CD4-positive, alpha-beta T cell treated with Interleukin-1 beta for 1 hour (primary cell): ENCODE results near the gene IQCF6.
"Not testable (repeated sequence)": the region's sequence is repeated elsewhere in the genome, so short reads cannot be mapped to it uniquely, and the experiment has no call there.

Experiments used
- DNase-seq, 2 donors: peaks; one replicate each; pipeline ENCODE4 v3.0.0-alpha.2; 2020 to 2022

IQCF6 gene

GRCh38 chr3:51779137-51779536 is at the start of gene IQCF6:
IQCF6 (minus strand) TSS chr3:51779237; CDS start chr3:51779224, 13 bp downstream.
- no peak for DNase-seq

DNA sequence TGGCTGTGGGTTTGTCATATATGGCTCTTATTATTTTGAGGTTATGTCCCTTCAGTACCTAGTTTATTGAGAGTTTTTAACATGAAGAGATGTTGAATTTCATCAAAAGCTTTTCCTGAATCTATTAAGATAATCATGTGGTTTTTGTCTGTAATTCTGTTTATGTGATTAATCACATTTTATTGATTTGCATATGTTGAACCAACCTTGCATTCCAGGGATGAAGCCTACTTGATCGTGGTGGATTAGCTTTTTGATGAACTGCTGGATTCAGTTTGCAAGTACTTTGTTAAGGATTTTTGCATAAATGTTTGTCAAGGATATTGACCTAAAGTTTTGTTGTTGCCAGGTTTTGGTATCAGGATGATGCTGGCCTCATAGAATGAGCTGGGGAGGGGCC is 49.3 kb upstream of the IQCF6 start:
- no peak for DNase-seq

DNA sequence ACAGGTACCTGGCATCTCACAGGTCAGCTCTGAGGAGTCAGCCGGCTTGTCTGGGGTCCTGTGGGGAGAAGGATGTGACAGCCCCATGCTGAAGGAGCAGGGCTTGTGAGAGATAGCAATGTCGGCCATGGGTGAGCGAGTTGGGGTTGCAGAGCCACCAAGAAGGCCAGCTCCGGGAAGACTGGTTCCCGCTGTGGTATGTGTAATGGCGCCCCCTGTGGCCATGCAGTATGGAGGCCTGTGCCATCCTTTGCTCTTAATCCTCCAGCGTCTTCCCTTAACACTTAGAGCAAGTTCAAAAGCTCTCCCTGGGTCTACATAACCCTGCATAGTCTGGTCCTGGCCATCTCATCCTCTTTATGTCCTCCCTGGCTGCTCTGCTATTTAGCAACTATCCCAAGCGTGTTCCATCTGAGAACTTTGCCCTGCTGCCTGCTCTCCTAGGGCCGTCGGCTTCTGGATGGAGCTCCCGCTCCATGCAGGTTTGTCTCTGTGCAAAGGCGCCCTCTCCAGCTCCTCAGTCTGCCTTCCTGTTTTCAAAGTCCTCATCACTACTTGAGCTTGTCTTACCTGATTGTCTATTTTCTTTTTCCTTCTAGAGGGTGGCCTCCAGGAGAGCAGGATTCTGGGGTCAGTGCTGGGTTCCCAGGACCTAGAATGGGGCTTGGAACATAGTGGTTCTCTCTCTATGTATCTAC is 40.8 kb upstream of the IQCF6 start:
- no peak for DNase-seq

- DNase-seq = no peak
These were observed 40.1 kb upstream of the IQCF6 start for GRCh38 chr3:51819151-51819550.

- no peak for DNase-seq
These were observed 38.3 kb upstream of the IQCF6 start for GRCh38 chr3:51817375-51817774.

- no peak for DNase-seq
These were observed 37.7 kb upstream of the IQCF6 start for GRCh38 chr3:51816723-51817122.

GRCh38 chr3:51815614-51816013 is 36.6 kb upstream of the IQCF6 start:
- no peak for DNase-seq

DNA sequence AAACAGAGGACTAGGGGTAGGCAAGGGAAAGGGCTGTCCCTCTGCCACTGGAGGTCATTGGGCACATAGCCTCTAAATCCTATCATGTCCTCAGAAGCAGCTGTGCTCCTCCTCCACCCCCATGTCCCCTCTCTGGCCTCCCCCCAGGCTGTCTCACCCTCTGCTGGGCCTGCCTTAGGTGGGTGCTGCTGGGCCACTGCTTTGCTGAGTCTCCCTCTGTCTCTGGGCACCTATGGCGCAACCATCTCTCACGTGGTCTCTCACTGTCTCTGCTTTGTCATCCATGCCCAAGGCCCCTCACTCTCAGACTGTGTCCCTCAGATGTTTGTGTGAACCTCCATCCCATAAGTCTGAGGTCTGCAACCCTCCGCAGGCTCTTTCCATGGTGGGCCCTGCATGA is 35.0 kb upstream of the IQCF6 start:
- DNase-seq = no peak

DNA sequence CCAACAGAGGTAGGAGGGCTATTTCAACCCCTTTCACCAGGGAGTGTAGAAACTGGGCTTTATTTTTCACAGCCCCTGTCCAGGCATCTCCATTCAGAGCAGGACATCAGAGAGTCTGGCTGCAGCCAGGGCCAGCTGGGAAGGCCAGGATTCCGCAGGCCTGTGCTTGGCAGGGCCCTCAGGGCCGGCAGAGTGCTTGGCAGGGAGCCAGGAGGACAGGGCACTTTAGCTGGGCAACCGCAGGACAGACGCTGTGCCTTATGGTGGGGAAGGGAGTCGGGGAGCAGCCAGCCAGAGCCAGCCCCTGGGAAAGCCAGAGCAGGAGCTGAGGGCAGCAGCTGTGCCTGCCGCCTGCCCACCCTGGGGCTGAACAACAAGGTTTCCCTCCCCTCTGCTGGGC is 34.5 kb upstream of the IQCF6 start:
- no peak for DNase-seq

GRCh38 chr3:51808934-51809333 is 29.9 kb upstream of the IQCF6 start:
- no peak for DNase-seq

- DNase-seq = no peak
These were observed 23.2 kb upstream of the IQCF6 start for GRCh38 chr3:51802106-51802703.

DNA sequence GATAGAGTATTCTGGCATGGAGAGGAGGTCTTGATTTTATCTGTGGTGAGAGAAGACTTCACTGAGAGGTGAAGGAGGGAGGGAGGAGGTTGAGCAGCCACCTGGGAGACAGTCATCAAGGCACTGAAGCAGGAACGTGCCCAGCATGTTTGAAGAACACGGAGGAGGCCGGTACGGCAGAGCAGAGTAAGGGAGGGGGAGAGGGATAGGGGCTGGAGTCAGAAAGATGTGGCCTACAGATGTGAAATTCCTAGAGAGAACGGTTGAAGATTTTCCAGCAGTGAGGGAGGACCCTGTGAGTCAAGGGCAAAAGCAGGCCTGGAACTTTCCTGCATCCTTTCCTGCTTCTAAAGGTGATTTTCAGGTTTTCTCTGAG is 21.7 kb upstream of the IQCF6 start:
- DNase-seq = no peak

DNA sequence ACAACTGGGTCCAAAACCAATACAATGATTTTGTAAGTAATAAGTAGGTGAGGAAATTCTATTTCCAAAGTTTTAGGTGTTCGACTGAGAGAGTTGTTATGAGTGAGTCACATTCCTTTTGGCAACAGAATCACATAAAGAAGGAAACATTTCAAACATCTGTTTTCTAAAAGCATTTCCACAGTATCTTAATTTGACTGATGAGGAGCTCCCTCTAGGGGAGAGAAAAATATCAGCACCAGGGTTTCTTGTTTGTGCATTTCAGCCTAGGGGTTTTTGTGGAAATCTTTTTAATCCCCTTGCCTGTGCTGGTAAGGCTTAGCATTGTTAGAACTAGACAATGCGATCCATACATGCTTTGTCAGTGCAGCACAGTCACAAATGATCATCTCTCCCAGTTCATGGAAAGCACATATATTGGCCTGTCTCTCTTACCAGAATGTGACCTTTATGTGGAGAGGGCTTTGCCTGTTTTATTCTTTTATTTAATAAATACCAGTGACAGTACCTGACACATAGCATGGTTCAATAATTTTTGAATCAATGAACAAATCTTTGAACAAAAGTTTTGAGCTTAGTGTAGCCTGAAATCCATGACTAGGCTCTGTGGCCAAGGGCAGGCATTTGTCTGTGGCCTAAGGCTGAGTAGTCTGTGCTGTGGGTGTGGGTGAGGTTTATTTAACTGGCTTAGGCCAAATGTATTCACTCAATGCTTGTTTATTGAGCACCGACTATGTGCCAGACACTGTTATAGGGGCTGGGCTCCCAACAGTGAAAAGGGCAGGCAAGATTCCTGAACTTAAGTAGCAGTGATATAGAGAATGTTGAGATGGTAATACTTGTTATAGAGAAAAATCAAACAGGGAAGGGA is 21.1 kb upstream of the IQCF6 start:
- peak in 1 of 2 donors; percentile 62 for DNase-seq

- DNase-seq = no peak
These were observed 19.4 kb upstream of the IQCF6 start for GRCh38 chr3:51798411-51798963.

DNA sequence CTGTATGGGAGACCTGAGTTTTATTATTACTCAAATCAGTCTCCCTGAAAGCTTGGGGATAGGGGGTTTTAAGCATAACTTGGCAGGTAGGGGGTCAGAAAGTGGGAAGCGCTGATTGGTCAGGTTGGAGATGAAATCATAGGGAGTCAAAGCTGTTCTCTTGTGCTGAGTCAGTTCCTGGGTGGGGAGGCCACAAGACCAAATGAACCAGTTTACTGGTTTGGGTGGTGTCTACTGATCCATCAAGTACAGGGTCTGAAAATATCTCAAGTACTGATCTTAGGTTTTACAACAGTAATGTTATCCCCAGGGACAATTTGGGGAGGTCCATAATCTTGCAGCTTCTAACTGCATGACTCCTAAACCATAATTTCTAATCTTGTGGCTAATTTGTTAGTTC is 17.8 kb upstream of the IQCF6 start:
- DNase-seq = no peak

DNA sequence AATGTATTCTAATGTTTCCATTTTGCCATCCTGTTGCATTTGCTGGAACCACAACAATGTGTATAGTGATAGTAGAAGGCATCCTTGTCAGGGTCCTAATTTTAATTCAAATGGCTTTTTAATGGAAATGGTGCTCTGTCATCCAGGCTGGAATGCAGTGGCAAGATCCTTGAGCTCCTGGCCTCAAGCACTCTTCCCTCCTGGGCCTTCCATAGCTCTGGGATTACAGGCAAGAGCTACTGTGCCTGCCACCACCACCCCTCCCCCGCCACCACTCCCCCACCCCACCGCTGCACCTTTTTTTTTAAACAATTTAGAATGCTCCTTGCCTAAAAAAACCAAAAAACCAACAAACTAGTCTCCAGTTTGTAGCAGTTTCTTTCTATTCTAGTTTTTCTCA is 15.2 kb upstream of the IQCF6 start:
- no peak for DNase-seq

DNA sequence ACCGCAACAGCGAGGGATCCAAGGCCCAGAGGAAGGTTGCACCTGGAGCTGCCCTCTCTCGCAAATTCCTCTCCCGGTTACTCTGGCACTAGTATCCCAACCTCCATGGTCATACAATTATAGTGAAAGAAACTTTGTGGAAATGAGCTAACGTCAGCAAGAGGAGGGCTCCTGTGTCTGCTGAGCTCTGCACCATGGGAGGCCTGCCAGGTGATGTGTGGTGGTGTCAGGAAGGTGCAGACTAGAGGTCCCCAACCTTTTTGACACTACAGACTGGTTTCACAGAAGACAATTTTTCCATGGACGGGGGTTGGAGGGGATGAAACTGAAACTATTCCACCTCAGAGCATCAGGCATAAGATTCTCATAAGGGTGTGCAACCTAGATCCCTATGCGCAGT is 13.2 kb upstream of the IQCF6 start:
- no peak for DNase-seq

GRCh38 chr3:51789437-51789836 is 10.4 kb upstream of the IQCF6 start:
- DNase-seq = no peak

DNA sequence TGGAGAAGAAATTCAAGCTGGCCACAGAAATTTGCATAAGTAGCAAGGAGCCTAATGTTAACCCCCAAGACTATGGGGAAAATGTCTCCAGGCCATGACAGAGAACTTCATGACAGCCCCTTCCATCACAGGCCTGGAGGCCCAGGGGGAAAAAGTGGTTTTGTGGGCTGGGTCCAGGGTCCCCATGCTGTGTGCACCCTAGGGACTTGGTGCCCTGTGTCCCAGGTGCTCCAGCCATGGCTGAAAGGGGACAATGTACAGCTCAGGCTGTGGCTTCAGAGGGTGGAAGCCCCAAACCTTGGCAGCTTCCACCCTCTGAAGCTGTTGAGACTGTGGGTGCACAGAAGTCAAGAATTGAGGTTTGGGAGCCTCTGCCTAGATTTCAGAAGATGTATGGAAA is 8.5 kb upstream of the IQCF6 start:
- DNase-seq = not testable (repeated sequence)

- DNase-seq = no peak
These were observed 7.2 kb upstream of the IQCF6 start for GRCh38 chr3:51786267-51786666.

DNA sequence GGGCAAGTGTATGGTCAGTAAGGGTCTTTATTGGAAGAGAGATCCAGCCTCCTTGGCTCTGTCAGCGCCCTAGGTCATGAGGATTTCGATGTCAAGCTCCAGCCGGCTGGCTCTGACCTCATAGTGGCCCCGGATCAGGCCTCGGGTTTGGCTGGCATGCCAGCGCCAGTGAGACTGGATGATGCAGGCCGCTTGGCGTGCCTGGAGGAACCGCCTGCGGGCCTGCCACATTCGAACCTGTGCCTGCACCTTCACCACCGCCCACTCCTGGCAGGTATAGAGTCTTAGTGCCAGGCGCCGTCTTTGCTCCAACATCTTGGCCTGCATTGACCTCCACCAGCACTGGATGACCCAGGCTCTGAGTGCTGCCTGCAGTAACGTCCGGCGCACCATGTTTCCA is 483 bp downstream of the IQCF6 start:
- no peak for DNase-seq

GRCh38 chr3:51777985-51778384 is 1.1 kb downstream of the IQCF6 start:
- no peak for DNase-seq

DNA sequence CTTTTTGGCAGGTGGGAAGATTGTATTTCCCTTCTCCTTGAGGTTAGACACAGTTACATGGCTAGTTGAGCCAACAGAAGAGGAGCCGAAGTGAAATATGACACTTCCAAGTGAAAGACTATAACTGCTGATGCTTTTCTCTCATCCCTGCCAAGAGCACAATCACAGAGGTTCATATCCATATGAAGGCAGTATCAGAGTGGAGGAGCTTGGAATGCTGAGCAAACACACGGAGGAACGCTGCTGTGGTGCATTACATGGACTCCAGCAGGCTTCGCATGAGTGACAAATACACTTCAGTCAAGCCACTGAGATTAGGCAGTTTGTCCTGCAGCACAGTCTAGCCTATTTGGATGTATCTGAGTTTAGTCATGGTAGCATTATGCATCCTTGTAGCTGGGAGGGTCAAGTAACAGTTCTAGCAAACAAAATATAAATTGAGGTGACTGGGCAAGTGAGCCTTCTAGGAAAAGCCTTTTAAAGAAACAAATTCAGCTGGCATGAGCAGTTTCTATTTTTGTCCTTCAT is 5.4 kb downstream of the IQCF6 start:
- DNase-seq = no peak
